Measurements from ENCODE around the gene TMEM266.
A peak's percentile ranks its signal among the peaks of the same experiment; 100 is the strongest.

Gene TMEM266

DNA sequence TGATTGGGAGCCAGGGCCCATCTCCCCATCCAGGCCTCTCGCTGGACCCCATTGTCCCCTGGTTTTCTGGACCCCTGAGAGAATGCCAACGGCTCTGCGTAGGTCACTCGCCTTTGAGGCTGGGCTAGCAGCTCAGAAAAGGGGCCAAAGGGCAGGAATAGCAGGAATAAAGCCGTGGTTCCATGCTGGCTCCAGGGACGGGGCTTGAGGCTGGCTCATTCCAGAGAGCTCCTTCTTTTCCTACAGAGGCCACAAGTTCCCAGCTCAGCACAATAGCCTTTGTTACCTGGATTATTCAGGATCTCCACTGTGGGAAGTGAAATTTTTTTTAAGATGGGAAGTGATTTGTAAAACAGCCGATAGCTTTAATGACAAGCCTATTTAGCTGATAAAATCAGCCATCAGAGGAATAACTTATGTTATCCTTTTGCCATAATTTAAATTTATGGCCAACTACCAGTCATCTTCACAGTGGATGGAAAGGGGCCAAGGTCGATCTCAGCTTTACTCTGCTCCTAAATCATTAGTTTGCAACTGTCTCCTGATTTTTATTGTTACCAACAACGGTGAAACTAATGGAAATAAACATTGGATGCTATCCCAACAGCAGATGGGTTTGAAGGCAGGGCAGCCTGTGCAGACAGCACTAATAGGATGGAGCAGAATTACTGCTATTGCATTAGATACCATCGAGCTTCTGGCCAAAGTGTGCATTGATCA is 124.3 kb downstream of the TMEM266 start:
- no peak for TF ChIP-seq CTCF (IDR thresholded peaks at IDR 0.05; ENCODE audit: extremely low read depth, missing control alignments)
- DNase-seq (ENCODE audit: low spot score) = no peak

DNA sequence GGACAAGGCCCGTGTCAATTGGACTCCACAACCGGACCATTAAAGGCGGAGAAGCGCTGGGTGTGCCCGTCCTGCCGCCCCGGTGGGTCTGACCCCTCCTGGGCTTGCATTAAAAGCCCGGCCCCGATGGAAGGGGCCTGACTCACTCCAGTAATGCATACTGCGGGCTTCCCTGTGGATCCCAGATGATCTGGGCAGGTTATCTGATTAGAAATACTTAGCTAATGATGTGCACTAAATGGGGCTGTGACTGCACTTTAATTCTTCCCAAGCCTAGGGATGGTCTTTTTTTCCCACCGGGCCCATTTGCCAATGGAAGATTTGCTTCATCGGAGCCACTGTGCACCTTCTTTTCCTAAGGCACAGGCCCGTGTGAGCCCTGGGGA is 124.9 kb downstream of the TMEM266 start:
- DNase-seq (ENCODE audit: low spot score) = no peak
- no peak for TF ChIP-seq CTCF (IDR thresholded peaks at IDR 0.05; ENCODE audit: extremely low read depth, missing control alignments)

- peak; percentile 46 for TF ChIP-seq CTCF (IDR thresholded peaks at IDR 0.05; ENCODE audit: extremely low read depth, missing control alignments)
- DNase-seq (ENCODE audit: low spot score) = peak; percentile 63
Measured at GRCh38 chr15:76185716-76186115, 125.9 kb downstream of the TMEM266 start.

DNA sequence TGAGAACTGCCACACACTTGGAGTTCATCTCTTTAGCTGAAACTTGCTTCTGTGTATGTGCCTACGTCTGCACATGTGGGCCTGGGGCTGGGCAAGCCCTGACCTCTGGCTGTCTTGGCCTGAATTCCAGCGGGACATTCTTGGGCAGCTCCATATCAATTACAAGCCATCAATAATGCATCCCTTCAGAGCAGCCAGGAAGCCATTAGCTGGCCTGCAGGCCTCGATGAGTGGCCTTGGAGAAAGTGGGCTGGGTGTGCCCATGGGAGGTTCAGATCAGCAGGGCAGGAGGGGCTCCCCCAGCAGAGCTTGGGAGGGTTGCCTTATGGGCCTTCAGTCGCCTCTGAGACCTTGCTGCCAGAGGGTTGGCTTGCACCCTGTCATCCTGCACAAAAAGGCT is 127.4 kb downstream of the TMEM266 start:
- TF ChIP-seq CTCF (IDR thresholded peaks at IDR 0.05; ENCODE audit: extremely low read depth, missing control alignments) = no peak

DNA sequence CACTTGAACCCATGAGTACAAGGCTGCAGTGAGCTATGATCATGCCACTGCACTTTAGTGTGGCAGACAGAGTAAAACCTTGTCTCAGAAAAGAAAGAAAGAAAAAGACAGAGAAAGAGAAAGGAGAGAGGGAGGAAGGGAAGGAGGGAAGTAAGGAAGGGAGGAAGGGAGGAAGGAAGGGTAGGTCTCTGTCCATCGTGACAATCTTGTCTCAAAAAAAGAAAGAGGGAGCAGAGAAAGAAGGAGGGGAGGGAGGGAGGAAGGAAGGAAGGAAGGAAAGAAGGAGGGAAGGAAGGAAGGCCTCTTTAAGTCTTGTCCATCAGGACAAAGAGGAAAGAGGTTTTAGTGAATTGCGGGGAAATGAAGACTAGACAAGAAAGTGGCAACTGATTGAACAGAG is 129.3 kb downstream of the TMEM266 start:
- no peak for TF ChIP-seq CTCF (IDR thresholded peaks at IDR 0.05; ENCODE audit: extremely low read depth, missing control alignments)
- no peak for DNase-seq (ENCODE audit: low spot score)

More for the DNA sequence above, 127.4 kb downstream of the TMEM266 start:
- DNase-seq (ENCODE audit: low spot score) = no peak

GRCh38 chr15:76190070-76190564 is 130.3 kb downstream of the TMEM266 start:
- DNase-seq (ENCODE audit: low spot score) = no peak
- no peak for TF ChIP-seq CTCF (IDR thresholded peaks at IDR 0.05; ENCODE audit: extremely low read depth, missing control alignments)

DNA sequence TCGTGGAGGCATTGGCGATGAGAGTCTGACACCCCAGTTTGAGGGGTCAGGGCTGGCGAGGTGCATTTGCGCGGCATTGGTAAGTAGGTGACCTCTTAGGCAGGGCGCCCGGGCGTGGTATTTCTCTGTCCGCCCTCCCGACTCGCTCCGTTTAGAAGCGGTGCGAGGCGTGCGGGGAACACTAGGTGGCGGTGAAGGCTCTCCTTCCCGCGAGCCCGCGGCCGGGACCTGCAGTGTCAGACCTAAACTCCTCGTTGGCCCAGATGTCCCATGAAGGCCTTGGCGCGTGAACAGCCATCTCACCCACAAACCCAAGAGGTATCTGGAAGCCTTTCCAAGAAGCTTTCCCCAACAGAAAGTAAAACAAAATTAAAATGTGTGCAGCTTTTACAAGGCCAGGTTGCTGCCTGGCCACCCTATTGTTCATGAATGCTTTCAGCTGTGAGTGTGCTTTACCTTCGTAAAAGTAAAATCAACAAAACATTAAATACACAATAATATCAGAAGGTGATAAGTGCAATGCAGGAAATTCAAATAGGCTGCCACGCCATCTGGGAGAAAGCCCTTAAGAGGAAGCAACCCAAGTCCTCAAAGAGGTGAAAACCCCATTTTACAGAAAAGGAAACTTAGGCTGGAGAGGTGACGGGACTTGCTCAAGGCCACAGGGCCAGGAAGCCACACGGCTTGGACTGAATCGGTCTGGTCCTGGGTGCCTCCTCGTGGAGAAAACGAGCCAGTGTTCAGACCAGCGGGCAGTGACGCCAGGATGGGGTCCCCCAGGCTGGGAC is 131.2 kb downstream of the TMEM266 start:
- peak; percentile 60 for TF ChIP-seq CTCF (IDR thresholded peaks at IDR 0.05; ENCODE audit: extremely low read depth, missing control alignments)

More for the DNA sequence above, 131.2 kb downstream of the TMEM266 start:
- DNase-seq (ENCODE audit: low spot score) = peak; percentile 92

Data from GM20000 (cell line).